ENCODE results near the gene MAPRE3. TPM values are rescaled to one million over a fixed set of nuclear protein-coding genes. Genes with fewer than 3 reads are reported as not detected.

MAPRE3 gene
- total and polyA plus RNA-seq, 2 experiments from 2014 or later, result 7.9 to 23.0 TPM

DNA sequence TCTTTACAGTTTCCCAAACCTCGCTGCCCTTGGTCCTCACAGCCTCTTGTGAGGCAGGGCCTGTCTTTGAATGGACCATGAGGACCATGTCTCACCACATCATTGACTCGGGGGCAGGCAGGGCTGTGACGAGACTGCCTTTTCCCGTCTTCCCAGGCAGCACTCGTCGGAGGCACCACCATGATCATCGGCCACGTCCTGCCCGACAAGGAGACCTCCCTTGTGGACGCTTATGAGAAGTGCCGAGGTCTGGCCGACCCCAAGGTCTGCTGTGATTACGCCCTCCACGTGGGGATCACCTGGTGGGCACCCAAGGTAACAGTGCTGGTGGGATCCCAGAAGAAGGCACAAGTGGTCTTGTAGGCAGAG, 45.7 kb upstream of the MAPRE3 start:
- WGBS, 2 experiments (ENCODE audit: low coverage in 1 of 2, low lambda C conversion rate in 2 of 2, missing lambda C conversion rate in 2 of 2), result 75 to 79% methylated on average over 14 of the region's 14 CpGs
- in situ Hi-C loops (cut with MboI), result no loop called here
- H3K9ac ChIP-seq, result no peak overlapping the region
- no peaks in the 10 kb centered on the region for H3K9me2 ChIP-seq (ENCODE audit: insufficient read depth)
- H3K4me1 ChIP-seq (ENCODE audit: insufficient read depth), result no peaks in the 10 kb centered on the region
- no peak for TF ChIP-seq EZH2 (IDR thresholded peaks at IDR 0.05; ENCODE audit: insufficient read depth, poor library complexity, severe bottlenecking)
- no peak for TF ChIP-seq EZH2phosphoT487 (IDR thresholded peaks at IDR 0.05; ENCODE audit: insufficient read depth, low read depth)
- no peak overlapping the region for H3K4me2 ChIP-seq (ENCODE audit: unreplicated experiment)
- H3K9me3 ChIP-seq (ENCODE audit: low read depth), result no peaks in the 10 kb centered on the region
- no peaks in the 10 kb centered on the region for H3F3A ChIP-seq (ENCODE audit: insufficient read depth)
- no peaks in the 10 kb centered on the region for H3K36me3 ChIP-seq (ENCODE audit: low read depth)
- H3K4me3 ChIP-seq, result no peak overlapping the region
- DNase-seq, result no peak
- H2AFZ ChIP-seq, result no peak overlapping the region
- no peak overlapping the region for H3K27ac ChIP-seq
- no peaks in the 10 kb centered on the region for H3K79me2 ChIP-seq (ENCODE audit: insufficient read depth)
- H4K20me1 ChIP-seq (ENCODE audit: insufficient read depth), result no peaks in the 10 kb centered on the region
- peaks cover 46% of the 10 kb centered on the region for H3K27me3 ChIP-seq (replicated peaks; ENCODE audit: insufficient read depth)

GRCh38 chr2:26925100-26925791, 45.2 kb upstream of the MAPRE3 start:
- no peak for DNase-seq
- no peaks in the 10 kb centered on the region for H3K79me2 ChIP-seq (ENCODE audit: insufficient read depth)
- H3K9me2 ChIP-seq (ENCODE audit: insufficient read depth), result no peaks in the 10 kb centered on the region
- peaks cover 43% of the 10 kb centered on the region for H3K27me3 ChIP-seq (replicated peaks; ENCODE audit: insufficient read depth)
- H3K9me3 ChIP-seq (ENCODE audit: low read depth), result no peaks in the 10 kb centered on the region
- H3K4me2 ChIP-seq (ENCODE audit: unreplicated experiment), result no peak overlapping the region
- in situ Hi-C loops (cut with MboI), result no loop called here
- H3K4me3 ChIP-seq, result no peak overlapping the region
- no peaks in the 10 kb centered on the region for H3F3A ChIP-seq (ENCODE audit: insufficient read depth)
- H3K27ac ChIP-seq, result no peak overlapping the region
- no peak overlapping the region for H3K9ac ChIP-seq
- TF ChIP-seq EZH2phosphoT487 (IDR thresholded peaks at IDR 0.05; ENCODE audit: insufficient read depth, low read depth) (no peak), EZH2 (IDR thresholded peaks at IDR 0.05; ENCODE audit: insufficient read depth, poor library complexity, severe bottlenecking) (no peak)
- 48 to 54% methylated on average over 9 of the region's 9 CpGs for WGBS, 2 experiments (ENCODE audit: low coverage in 1 of 2, low lambda C conversion rate in 2 of 2, missing lambda C conversion rate in 2 of 2)
- H2AFZ ChIP-seq, result no peak overlapping the region
- H3K4me1 ChIP-seq (ENCODE audit: insufficient read depth), result no peaks in the 10 kb centered on the region
- no peaks in the 10 kb centered on the region for H3K36me3 ChIP-seq (ENCODE audit: low read depth)
- H4K20me1 ChIP-seq (ENCODE audit: insufficient read depth), result no peaks in the 10 kb centered on the region

DNA sequence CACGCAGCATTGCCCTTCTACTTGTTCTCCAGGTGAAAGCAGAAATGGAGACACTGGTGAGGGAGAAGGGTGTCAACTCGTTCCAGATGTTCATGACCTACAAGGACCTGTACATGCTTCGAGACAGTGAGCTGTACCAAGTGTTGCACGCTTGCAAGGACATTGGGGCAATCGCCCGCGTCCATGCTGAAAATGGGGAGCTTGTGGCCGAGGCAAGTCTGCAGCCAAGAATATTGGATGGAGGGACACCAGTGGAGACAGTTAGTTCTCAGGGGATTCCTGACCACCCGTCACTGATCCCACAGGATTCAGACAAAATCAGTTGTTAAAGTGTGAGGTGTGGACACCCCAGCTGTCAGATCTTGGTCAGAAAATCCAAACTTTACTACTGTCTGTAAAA, 43.2 kb upstream of the MAPRE3 start:
- Histone ChIP-seq H3K4me3 (no peak overlapping the region), H3K9ac (no peak overlapping the region), H3K27me3 (replicated peaks; ENCODE audit: insufficient read depth) (peaks cover 36% of the 10 kb centered on the region), H3K27ac (no peak overlapping the region), H3K36me3 (ENCODE audit: low read depth) (no peaks in the 10 kb centered on the region), H2AFZ (no peak overlapping the region), H3K9me3 (ENCODE audit: low read depth) (no peaks in the 10 kb centered on the region), H3F3A (ENCODE audit: insufficient read depth) (no peaks in the 10 kb centered on the region), H3K4me1 (ENCODE audit: insufficient read depth) (no peaks in the 10 kb centered on the region), H3K79me2 (ENCODE audit: insufficient read depth) (no peaks in the 10 kb centered on the region), H3K4me2 (ENCODE audit: unreplicated experiment) (no peak overlapping the region), H3K9me2 (ENCODE audit: insufficient read depth) (no peaks in the 10 kb centered on the region), H4K20me1 (ENCODE audit: insufficient read depth) (no peaks in the 10 kb centered on the region)
- WGBS, 2 experiments (ENCODE audit: low coverage in 1 of 2, low lambda C conversion rate in 2 of 2, missing lambda C conversion rate in 2 of 2), result 75 to 77% methylated on average over 9 of the region's 9 CpGs
- TF ChIP-seq EZH2 (IDR thresholded peaks at IDR 0.05; ENCODE audit: insufficient read depth, poor library complexity, severe bottlenecking), result no peak
- in situ Hi-C loops (cut with MboI), result no loop called here
- DNase-seq, result no peak

DNA sequence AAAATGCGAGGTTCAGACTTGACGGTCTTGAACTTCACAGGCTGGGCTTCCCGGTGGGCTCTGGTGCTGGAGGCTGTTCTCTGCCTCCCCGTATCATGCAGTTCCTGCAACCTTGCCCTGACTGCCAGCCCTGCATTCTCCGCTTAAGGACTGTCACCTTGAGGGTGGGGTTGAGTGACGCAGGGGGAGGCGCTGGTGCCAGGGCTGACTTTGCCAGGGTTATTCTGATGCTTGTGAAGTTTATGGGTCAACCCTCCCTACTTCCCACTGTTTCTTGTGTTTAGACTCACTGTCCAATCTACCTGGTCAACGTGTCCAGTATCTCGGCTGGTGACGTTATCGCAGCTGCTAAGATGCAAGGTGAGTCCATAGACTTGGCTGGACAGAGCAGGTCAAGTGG, 37.5 kb upstream of the MAPRE3 start:
- H3K4me1 ChIP-seq (ENCODE audit: insufficient read depth), result no peaks in the 10 kb centered on the region
- in situ Hi-C loops (cut with MboI), result no loop called here
- 69 to 77% methylated on average over 11 of the region's 11 CpGs for WGBS, 2 experiments (ENCODE audit: low coverage in 1 of 2, low lambda C conversion rate in 2 of 2, missing lambda C conversion rate in 2 of 2)
- H3K36me3 ChIP-seq (ENCODE audit: low read depth), result no peaks in the 10 kb centered on the region
- no peaks in the 10 kb centered on the region for H3F3A ChIP-seq (ENCODE audit: insufficient read depth)
- H3K9me2 ChIP-seq (ENCODE audit: insufficient read depth), result no peaks in the 10 kb centered on the region
- no peaks in the 10 kb centered on the region for H4K20me1 ChIP-seq (ENCODE audit: insufficient read depth)
- H3K4me3 ChIP-seq, result no peak overlapping the region
- no peak overlapping the region for H2AFZ ChIP-seq
- no peaks in the 10 kb centered on the region for H3K9me3 ChIP-seq (ENCODE audit: low read depth)
- peaks cover 41% of the 10 kb centered on the region; the same call in 1 of the 2 replicates for H3K27me3 ChIP-seq (replicated peaks; ENCODE audit: insufficient read depth)
- DNase-seq, result no peak
- H3K9ac ChIP-seq, result no peak overlapping the region
- no peak overlapping the region for H3K27ac ChIP-seq
- no peaks in the 10 kb centered on the region for H3K79me2 ChIP-seq (ENCODE audit: insufficient read depth)
- TF ChIP-seq EZH2 (IDR thresholded peaks at IDR 0.05; ENCODE audit: insufficient read depth, poor library complexity, severe bottlenecking) (no peak), EZH2phosphoT487 (IDR thresholded peaks at IDR 0.05; ENCODE audit: insufficient read depth, low read depth) (no peak)
- H3K4me2 ChIP-seq (ENCODE audit: unreplicated experiment), result no peak overlapping the region
